ENCODE results near the gene CROCC. TPM values are rescaled to one million over a fixed set of nuclear protein-coding genes. Genes with fewer than 3 reads are reported as not detected.
"Not testable (repeated sequence)": the region's sequence is repeated elsewhere in the genome, so short reads cannot be mapped to it uniquely, and the experiment has no call there.

CROCC gene
- polyA plus RNA-seq, 1 of the 3 experiments (the other 2 are of a cell fraction), result 39.1 TPM

GRCh38 chr1:16886860-16887605 lies 34.7 kb upstream of the CROCC start:
- CTCF ChIA-PET, result no interaction called here
- H3K4me2 ChIP-seq, result no peak overlapping the region
- H3F3A ChIP-seq (replicated peaks; ENCODE audit: insufficient read depth), result no peaks in the 10 kb centered on the region
- 75% methylated on average over 20 of the region's 20 CpGs for WGBS (ENCODE audit: low lambda C conversion rate)
- H3K9me3 ChIP-seq, result no peaks in the 10 kb centered on the region
- POLR2A ChIA-PET, result no interaction called here
- H3K79me2 ChIP-seq (ENCODE audit: insufficient read depth), result no peaks in the 10 kb centered on the region
- no peaks in the 10 kb centered on the region for H4K20me1 ChIP-seq (ENCODE audit: insufficient read depth)
- no peaks in the 10 kb centered on the region for H3K9me2 ChIP-seq
- H3K36me3 ChIP-seq (replicated peaks in 1 of 2; ENCODE audit: control insufficient read depth in 1 of 2, insufficient read depth in 2 of 2, low read length in 1 of 2), result no peaks in the 10 kb centered on the region
- H3K9ac ChIP-seq, result no peak overlapping the region
- TF ChIP-seq PBX3 (IDR thresholded peaks at IDR 0.05) (no peak), YY1 (IDR thresholded peaks at IDR 0.05; ENCODE audit: low read depth) (no peak), JUND (IDR thresholded peaks at IDR 0.05) (no peak), SIN3A (IDR thresholded peaks at IDR 0.05; ENCODE audit: borderline replicate concordance, low read depth, low read length) (no peak), POLR2AphosphoS5 (IDR thresholded peaks at IDR 0.05; ENCODE audit: low read depth, low read length) (no peak), FOSL2 (IDR thresholded peaks at IDR 0.05; ENCODE audit: borderline replicate concordance, low read depth) (no peak), FOXJ3 (CRISPR knock-in tag; IDR thresholded peaks at IDR 0.05) (no peak), EZH2phosphoT487 (IDR thresholded peaks at IDR 0.05; ENCODE audit: borderline replicate concordance, low read depth) (no peak), FOXM1 (IDR thresholded peaks at IDR 0.05; ENCODE audit: low read depth) (no peak)
- TF ChIP-seq, protein P1, sequence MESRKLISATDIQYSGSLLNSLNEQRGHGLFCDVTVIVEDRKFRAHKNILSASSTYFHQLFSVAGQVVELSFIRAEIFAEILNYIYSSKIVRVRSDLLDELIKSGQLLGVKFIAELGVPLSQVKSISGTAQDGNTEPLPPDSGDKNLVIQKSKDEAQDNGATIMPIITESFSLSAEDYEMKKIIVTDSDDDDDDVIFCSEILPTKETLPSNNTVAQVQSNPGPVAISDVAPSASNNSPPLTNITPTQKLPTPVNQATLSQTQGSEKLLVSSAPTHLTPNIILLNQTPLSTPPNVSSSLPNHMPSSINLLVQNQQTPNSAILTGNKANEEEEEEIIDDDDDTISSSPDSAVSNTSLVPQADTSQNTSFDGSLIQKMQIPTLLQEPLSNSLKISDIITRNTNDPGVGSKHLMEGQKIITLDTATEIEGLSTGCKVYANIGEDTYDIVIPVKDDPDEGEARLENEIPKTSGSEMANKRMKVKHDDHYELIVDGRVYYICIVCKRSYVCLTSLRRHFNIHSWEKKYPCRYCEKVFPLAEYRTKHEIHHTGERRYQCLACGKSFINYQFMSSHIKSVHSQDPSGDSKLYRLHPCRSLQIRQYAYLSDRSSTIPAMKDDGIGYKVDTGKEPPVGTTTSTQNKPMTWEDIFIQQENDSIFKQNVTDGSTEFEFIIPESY (IDR thresholded peaks at IDR 0.05; ENCODE audit: borderline replicate concordance, low read depth), result no peak
- no peak overlapping the region for H3K27ac ChIP-seq (ENCODE audit: low read depth in 2 of 2, low read length in 1 of 2)
- H3K4me1 ChIP-seq (ENCODE audit: control insufficient read depth in 1 of 2, insufficient read depth in 2 of 2, low read depth in 1 of 2, low read length in 1 of 2), result no peaks in the 10 kb centered on the region
- peaks cover 33% of the 10 kb centered on the region; the same call in 1 of the 2 replicates for H3K27me3 ChIP-seq (ENCODE audit: insufficient read depth)
- no peak overlapping the region for H2AFZ ChIP-seq (ENCODE audit: low read depth)
- H3K4me3 ChIP-seq (ENCODE audit: low read depth in 2 of 2, low read length in 1 of 2), result no peak overlapping the region
- DNase-seq, result no peak

- Histone ChIP-seq H3K36me3 (replicated peaks in 1 of 2; ENCODE audit: control insufficient read depth in 1 of 2, insufficient read depth in 2 of 2, low read length in 1 of 2) (no peaks in the 10 kb centered on the region), H3K79me2 (ENCODE audit: insufficient read depth) (no peaks in the 10 kb centered on the region), H3K27me3 (ENCODE audit: insufficient read depth) (peaks cover 33% of the 10 kb centered on the region; the same call in 1 of the 2 replicates), H3K9me3 (no peaks in the 10 kb centered on the region), H3K4me3 (ENCODE audit: low read depth in 2 of 2, low read length in 1 of 2) (no peak overlapping the region), H3K27ac (ENCODE audit: low read depth in 2 of 2, low read length in 1 of 2) (no peak overlapping the region), H3K4me1 (ENCODE audit: control insufficient read depth in 1 of 2, insufficient read depth in 2 of 2, low read depth in 1 of 2, low read length in 1 of 2) (no peaks in the 10 kb centered on the region), H3K9ac (no peak overlapping the region), H3K9me2 (no peaks in the 10 kb centered on the region), H4K20me1 (ENCODE audit: insufficient read depth) (no peaks in the 10 kb centered on the region), H2AFZ (ENCODE audit: low read depth) (no peak overlapping the region), H3K4me2 (no peak overlapping the region), H3F3A (replicated peaks; ENCODE audit: insufficient read depth) (no peaks in the 10 kb centered on the region)
- ChIA-PET CTCF (no interaction called here), POLR2A (interaction anchor here (0.6 kb wide), 1 partner anchor 207 kb away, joined by 3 read pairs; no protein-coding TSS in a partner anchor)
- TF ChIP-seq GATA2 (CRISPR knock-in tag; IDR thresholded peaks at IDR 0.05), result no peak
- TF ChIP-seq CHD2 (IDR thresholded peaks at IDR 0.05; ENCODE audit: low read length, partially characterized antibody), result no peak
- TF ChIP-seq FOSL2 (IDR thresholded peaks at IDR 0.05; ENCODE audit: borderline replicate concordance, low read depth), result no peak
- TF ChIP-seq MXI1 (IDR thresholded peaks at IDR 0.05; ENCODE audit: low read depth, low read length), result no peak
- TF ChIP-seq POLR2AphosphoS5 (IDR thresholded peaks at IDR 0.05; ENCODE audit: low read depth, low read length), result no peak
- TF ChIP-seq JUND (IDR thresholded peaks at IDR 0.05), result no peak
- no peak for TF ChIP-seq USF1 (IDR thresholded peaks at IDR 0.05; ENCODE audit: borderline replicate concordance, low read depth)
- TF ChIP-seq SMC3 (IDR thresholded peaks at IDR 0.05; ENCODE audit: low read depth, low read length), result no peak
- DNase-seq, result no peak
- 78% methylated on average over 63 of the region's 63 CpGs for WGBS (ENCODE audit: low lambda C conversion rate)
Measured at GRCh38 chr1:16888860-16889816, 32.6 kb upstream of the CROCC start.

DNA sequence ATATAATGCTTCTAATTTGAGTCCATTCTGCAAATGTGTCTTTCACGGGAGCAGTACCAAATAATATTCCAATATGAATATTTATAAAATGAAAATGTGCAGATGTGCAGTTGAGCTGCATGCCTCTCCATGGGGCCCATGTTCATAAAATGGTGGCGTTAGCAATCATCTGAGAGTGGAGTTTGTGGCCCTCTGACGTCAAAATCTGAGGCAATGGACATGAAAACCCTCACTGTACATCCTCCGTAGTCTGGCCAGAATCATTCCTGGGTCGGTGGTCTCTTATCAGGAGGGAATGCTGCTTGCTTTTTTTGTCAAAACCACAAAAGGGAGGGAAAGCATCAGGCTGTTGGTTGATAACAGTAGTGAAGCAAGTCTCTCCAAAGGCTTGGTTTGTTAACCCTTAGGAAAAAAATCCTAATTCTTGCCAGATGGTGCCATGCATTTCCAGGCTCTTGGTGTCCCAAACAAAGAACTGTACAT lies 31.2 kb upstream of the CROCC start:
- H2AFZ ChIP-seq (ENCODE audit: low read depth); H3K4me1 ChIP-seq (ENCODE audit: control insufficient read depth in 1 of 2, insufficient read depth in 2 of 2, low read depth in 1 of 2, low read length in 1 of 2); H3K9me2 ChIP-seq; H4K20me1 ChIP-seq (ENCODE audit: insufficient read depth); DNase-seq; H3K4me2 ChIP-seq; H3K36me3 ChIP-seq (replicated peaks in 1 of 2; ENCODE audit: control insufficient read depth in 1 of 2, insufficient read depth in 2 of 2, low read length in 1 of 2); H3K27ac ChIP-seq (ENCODE audit: low read depth in 2 of 2, low read length in 1 of 2); CTCF ChIA-PET; H3F3A ChIP-seq (replicated peaks; ENCODE audit: insufficient read depth); H3K4me3 ChIP-seq (ENCODE audit: low read depth in 2 of 2, low read length in 1 of 2); H3K9me3 ChIP-seq; POLR2A ChIA-PET; H3K9ac ChIP-seq; H3K79me2 ChIP-seq (ENCODE audit: insufficient read depth): not testable (repeated sequence)
- peaks cover 21% of the 10 kb centered on the region; the same call in 1 of the 2 replicates for H3K27me3 ChIP-seq (ENCODE audit: insufficient read depth)
- WGBS (ENCODE audit: low lambda C conversion rate), result 51% methylated on average over 5 of the region's 5 CpGs
